Activated naive CD8-positive, alpha-beta T cell treated with anti-CD3 and anti-CD28 coated beads, Interleukin-2, amount 10 ng/mL, durations not matched to agents 7 days and 5 days (primary cell): ENCODE data around the gene TBL1X. TPM values are rescaled to one million over a fixed set of nuclear protein-coding genes. Genes with fewer than 3 reads are reported as not detected.
"Not testable (repeated sequence)": the region's sequence is repeated elsewhere in the genome, so short reads cannot be mapped to it uniquely, and the experiment has no call there.

Experiments used
- ATAC-seq: fragments of 150-1000 bp; cut with Tn5 transposase; one replicate; pipeline ENCODE4 v1.10.0; 2021; ENCODE audit warnings: low read depth, moderate library complexity
- POLR2A ChIA-PET: fragments of 350-600 bp; sonication (Branson Sonifier 250); formaldehyde crosslinking; loops from one replicate; lab custom pipeline; 2021; ENCODE audit warnings: antibody characterized with exemption; lab: Charles Lee
- DNase-seq: peaks from one replicate; pipeline ENCODE4 v3.0.0; 2021
- H3K27ac Mint-ChIP-seq: one replicate; pipeline ENCODE4 v1.8.0; 2022; ENCODE audit warnings: mild to moderate bottlenecking, mixed read lengths
- H3K27me3 Mint-ChIP-seq: one replicate; pipeline ENCODE4 v1.8.0; 2022; ENCODE audit warnings: mild to moderate bottlenecking, moderate library complexity, mixed read lengths
- H3K36me3 Mint-ChIP-seq: one replicate; pipeline ENCODE4 v1.8.0; 2021; ENCODE audit warnings: mild to moderate bottlenecking, mixed read lengths
- H3K4me1 Mint-ChIP-seq: one replicate; pipeline ENCODE4 v1.8.0; 2021; ENCODE audit warnings: mixed read lengths
- H3K4me3 Mint-ChIP-seq: one replicate; pipeline ENCODE4 v1.8.0; 2022; ENCODE audit warnings: mild to moderate bottlenecking, moderate library complexity, mixed read lengths
- H3K9me3 Mint-ChIP-seq: one replicate; pipeline ENCODE4 v1.8.0; 2021; ENCODE audit warnings: mixed read lengths
- total RNA-seq, 2 experiments: library from RNA; stranded (reverse); gene quantifications; one replicate each; pipeline ENCODE4 v1.2.3, GENCODE V29; 2021

Gene TBL1X
- total RNA-seq, 2 experiments from 2014 or later, result 29.7 to 31.1 TPM

DNA sequence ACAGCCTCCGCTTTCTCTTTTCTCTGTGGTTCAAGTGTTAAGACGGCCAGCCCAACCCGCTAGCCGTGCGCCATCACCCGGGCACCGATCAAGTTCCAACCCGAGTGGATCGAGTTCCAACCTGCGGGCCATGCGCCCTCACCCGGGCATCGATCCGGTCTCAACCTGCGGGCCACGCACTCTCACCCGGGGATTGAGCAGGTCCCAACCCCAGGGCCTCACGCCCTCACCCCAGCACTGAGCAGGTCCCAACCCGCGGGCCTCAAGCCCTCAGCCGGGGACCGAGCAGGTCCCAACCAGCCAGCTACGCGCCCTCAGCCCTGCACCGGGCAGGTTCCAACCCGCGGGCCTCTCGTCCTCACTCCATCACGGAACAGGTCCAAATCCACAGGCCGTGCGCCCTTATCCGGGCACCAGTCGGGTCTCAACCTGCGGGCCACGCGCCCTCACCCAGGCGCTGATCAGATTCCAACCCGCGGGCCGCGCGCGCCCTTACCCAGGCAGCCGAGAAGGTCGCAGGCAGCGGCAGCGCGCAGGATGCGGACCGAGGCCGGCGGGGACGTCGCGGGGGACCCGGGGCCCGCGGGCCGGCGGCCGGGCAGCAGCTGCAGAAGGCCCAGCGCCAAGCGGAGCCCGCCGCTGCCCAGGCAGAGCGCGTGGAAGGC is 300.3 kb downstream of the TBL1X start:
- peaks cover 26% of the 10 kb centered on the region for H3K27me3 Mint-ChIP-seq
- DNase-seq, result no peak
- H3K4me1 Mint-ChIP-seq, result peaks cover 2% of the 10 kb centered on the region
- H3K36me3 Mint-ChIP-seq, result no peaks in the 10 kb centered on the region
- no peak overlapping the region for H3K27ac Mint-ChIP-seq
- H3K4me3 Mint-ChIP-seq, result no peak overlapping the region
- POLR2A ChIA-PET, result no interaction called here
- no peak for ATAC-seq
- H3K9me3 Mint-ChIP-seq, result no peaks in the 10 kb centered on the region

DNA sequence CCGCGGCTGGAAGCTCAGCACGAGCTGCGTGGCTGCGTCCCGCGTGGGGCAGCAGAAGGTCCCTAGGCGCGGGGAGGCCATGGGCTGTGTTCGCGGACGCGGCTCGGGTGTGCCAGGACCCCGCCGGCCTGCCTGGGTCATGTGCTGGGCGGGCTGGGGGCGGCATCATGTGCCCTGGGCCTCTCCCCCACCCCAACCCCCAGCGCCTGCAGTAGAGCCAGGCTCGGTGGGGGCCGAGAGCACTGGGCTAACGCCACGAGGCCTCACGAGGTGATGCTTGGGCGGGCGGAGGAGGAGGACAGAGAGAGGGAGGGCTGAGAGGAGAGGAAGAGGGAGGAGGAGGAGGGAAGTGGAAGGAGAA is 300.9 kb downstream of the TBL1X start, which contains the start of gene GPR143:
TSS of gene GPR143 (minus strand) at position 111 of the 361 bp plus-strand sequence. CDS start at position 81, 30 bp downstream.
- Mint-ChIP-seq H3K4me3 (no peak within 1 kb of the TSS), H3K36me3 (no peaks in the 10 kb centered on the region), H3K9me3 (no peaks in the 10 kb centered on the region), H3K27ac (no peak within 1 kb of the TSS), H3K27me3 (peaks cover 26% of the 10 kb centered on the region), H3K4me1 (peaks cover 2% of the 10 kb centered on the region)
- POLR2A ChIA-PET, result no interaction called here
- ATAC-seq (no peak), DNase-seq (no peak)

- H3K9me3 Mint-ChIP-seq, result no peaks in the 10 kb centered on the region
- DNase-seq (no peak), ATAC-seq (no peak)
- peaks cover 2% of the 10 kb centered on the region for H3K4me1 Mint-ChIP-seq
- POLR2A ChIA-PET, result no interaction called here
- H3K4me3 Mint-ChIP-seq, result no peak overlapping the region
- H3K27me3 Mint-ChIP-seq, result peaks cover 27% of the 10 kb centered on the region
- H3K36me3 Mint-ChIP-seq, result no peaks in the 10 kb centered on the region
- H3K27ac Mint-ChIP-seq, result no peak overlapping the region
Measured at GRCh38 chrX:9767375-9767774, 302.5 kb downstream of the TBL1X start.

GRCh38 chrX:9768321-9768839 is 303.5 kb downstream of the TBL1X start:
- POLR2A ChIA-PET, DNase-seq, H3K36me3 Mint-ChIP-seq, H3K4me1 Mint-ChIP-seq, H3K27ac Mint-ChIP-seq, H3K4me3 Mint-ChIP-seq, ATAC-seq, H3K9me3 Mint-ChIP-seq: not testable (repeated sequence)
- peaks cover 22% of the 10 kb centered on the region for H3K27me3 Mint-ChIP-seq

DNA sequence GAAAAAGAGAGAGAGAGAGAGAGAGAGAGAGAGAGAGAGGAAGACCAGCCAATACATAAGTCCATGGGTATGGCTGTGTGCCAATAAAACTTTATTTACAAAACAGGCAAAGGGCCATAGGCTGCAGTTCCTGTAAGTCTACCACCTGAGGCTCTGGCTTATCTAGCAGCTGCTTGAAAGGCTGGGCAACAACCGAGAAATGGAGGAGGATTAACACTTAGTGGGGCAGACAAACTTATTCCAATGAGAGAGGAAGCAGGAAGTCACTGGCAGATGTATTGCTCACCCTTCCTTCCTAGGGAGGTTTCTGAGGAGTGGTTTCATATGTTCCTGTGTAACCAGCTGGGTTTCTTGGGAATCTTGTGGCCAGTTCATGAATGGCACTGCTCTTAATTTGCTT is 305.5 kb downstream of the TBL1X start:
- Mint-ChIP-seq H3K9me3 (no peaks in the 10 kb centered on the region), H3K36me3 (no peaks in the 10 kb centered on the region), H3K4me3 (no peak overlapping the region), H3K27me3 (peaks cover 24% of the 10 kb centered on the region), H3K27ac (no peak overlapping the region), H3K4me1 (peaks cover 2% of the 10 kb centered on the region)
- POLR2A ChIA-PET, result no interaction called here
- DNase-seq (no peak), ATAC-seq (no peak)

DNA sequence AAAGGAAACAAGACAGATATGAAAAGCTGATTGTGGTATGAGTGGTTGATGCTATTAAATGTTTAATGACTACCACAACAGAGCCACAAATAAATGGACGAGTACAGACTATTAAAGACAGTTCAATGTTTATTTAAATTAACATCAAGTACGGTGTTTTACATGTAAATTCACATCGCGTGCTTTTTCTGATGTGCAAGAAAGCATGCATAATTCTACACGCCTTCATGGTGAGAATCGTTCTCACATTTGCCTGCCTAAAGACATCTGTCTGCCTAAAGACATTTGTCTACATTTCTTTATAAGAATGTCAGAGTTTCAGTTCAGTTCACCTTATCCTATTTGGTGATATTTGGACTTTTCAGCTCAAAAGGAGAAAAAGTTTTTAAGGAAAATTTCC is 308.1 kb downstream of the TBL1X start:
- POLR2A ChIA-PET, result interaction anchor here (0.7 kb wide), 1 partner anchor 1044 kb away, joined by 4 read pairs; no protein-coding TSS in a partner anchor
- Mint-ChIP-seq H3K36me3 (no peaks in the 10 kb centered on the region), H3K9me3 (no peaks in the 10 kb centered on the region), H3K27ac (no peak overlapping the region), H3K4me3 (no peak overlapping the region), H3K4me1 (peaks cover under 1% of the 10 kb centered on the region), H3K27me3 (peaks cover 24% of the 10 kb centered on the region)
- ATAC-seq (no peak), DNase-seq (no peak)

- H3K4me1 Mint-ChIP-seq, result no peaks in the 10 kb centered on the region
- POLR2A ChIA-PET, result no interaction called here
- DNase-seq (no peak), ATAC-seq (no peak)
- no peak overlapping the region for H3K4me3 Mint-ChIP-seq
- H3K27me3 Mint-ChIP-seq, result peaks cover 22% of the 10 kb centered on the region
- no peak overlapping the region for H3K27ac Mint-ChIP-seq
- H3K36me3 Mint-ChIP-seq, result no peaks in the 10 kb centered on the region
- no peaks in the 10 kb centered on the region for H3K9me3 Mint-ChIP-seq
Measured at GRCh38 chrX:9775930-9776329, 311.1 kb downstream of the TBL1X start.

DNA sequence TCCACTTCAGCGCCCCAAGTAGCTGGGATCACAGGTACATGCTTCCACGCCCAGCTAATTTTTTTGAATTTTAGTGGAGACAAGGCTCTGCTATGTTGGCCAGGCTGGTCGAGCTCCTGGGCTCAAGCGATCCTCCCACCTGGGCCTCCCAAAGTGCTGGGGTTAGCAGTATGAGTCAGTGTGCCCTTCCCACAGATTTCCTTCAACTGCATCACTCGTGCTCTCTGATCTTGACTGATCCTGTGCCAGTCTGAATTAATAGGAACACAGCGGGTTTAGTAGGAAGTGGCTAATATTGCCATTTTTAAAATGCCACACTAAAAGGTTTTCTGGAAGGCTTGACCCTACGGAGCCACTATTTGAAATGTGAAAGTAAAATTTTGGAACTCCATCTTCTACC is 317.1 kb downstream of the TBL1X start:
- Mint-ChIP-seq H3K4me3 (no peak overlapping the region), H3K27ac (no peak overlapping the region), H3K36me3 (no peaks in the 10 kb centered on the region), H3K9me3 (no peaks in the 10 kb centered on the region), H3K4me1 (no peaks in the 10 kb centered on the region), H3K27me3 (peaks cover 12% of the 10 kb centered on the region)
- DNase-seq, result no peak
- ATAC-seq, result no peak
- POLR2A ChIA-PET, result no interaction called here

DNA sequence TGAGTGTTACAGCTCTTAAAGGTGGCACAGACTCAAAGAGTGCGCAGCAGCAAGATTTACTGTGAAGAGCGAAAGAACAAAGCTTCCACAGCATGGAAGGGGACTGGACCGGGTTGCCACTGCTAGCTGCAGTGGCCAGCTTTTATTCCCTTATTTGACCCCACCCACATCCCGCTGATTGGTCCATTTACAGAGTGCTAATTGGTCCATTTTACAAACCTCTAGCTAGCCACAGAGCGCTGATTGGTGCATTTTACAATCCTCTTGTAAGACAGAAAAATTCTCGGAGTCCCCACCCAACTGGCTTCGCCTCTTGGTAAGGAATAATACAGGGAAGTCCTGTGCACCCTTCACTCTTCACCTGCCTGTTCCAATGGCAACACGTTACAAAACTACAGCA is 319.5 kb downstream of the TBL1X start:
- H3K27ac Mint-ChIP-seq, result no peak overlapping the region
- no peak for ATAC-seq
- POLR2A ChIA-PET, result no interaction called here

DNA sequence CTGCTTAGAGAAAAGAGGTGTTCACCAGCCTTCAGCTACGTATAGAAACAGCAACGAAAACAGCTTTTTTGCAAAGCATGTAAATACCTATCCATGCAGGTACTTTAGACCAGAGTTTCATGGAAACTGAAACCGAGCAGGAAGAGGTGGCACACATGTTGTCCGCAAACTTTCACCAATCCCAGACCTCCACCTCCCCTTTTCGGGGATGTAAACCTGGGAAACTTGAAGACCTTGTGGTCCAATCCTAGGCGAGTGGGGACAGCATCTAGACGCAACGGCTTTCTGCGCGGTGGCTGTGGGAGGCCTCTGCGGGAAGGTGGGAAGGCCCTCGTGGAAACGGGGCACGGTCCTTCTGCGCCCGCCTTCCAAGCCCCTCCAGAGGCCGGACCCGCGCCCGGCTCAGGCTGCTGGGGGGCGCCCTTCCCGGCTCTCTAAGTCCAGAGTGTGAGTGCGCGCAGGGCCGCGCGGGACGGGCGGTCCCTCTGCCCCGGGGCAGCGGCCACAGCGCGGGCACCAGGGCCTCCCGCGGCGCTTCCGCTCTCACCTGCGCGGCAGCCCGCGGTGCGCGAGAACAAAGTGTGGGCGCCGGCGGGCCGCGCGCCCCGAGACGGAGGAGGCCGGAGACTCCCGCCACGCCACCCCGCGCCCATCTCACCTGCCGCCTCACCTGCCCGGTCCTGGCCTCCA is 320.5 kb downstream of the TBL1X start:
- Mint-ChIP-seq H3K27me3 (peaks cover 29% of the 10 kb centered on the region), H3K9me3 (no peaks in the 10 kb centered on the region), H3K4me3 (no peak overlapping the region), H3K4me1 (no peaks in the 10 kb centered on the region), H3K36me3 (no peaks in the 10 kb centered on the region), H3K27ac (no peak overlapping the region)
- DNase-seq (peak; percentile 24), ATAC-seq (no peak)
- POLR2A ChIA-PET, result no interaction called here

More for the DNA sequence above, 319.5 kb downstream of the TBL1X start:
- Mint-ChIP-seq H3K4me1 (no peaks in the 10 kb centered on the region), H3K36me3 (no peaks in the 10 kb centered on the region), H3K27me3 (peaks cover 29% of the 10 kb centered on the region), H3K4me3 (no peak overlapping the region), H3K9me3 (no peaks in the 10 kb centered on the region)
- no peak for DNase-seq

DNA sequence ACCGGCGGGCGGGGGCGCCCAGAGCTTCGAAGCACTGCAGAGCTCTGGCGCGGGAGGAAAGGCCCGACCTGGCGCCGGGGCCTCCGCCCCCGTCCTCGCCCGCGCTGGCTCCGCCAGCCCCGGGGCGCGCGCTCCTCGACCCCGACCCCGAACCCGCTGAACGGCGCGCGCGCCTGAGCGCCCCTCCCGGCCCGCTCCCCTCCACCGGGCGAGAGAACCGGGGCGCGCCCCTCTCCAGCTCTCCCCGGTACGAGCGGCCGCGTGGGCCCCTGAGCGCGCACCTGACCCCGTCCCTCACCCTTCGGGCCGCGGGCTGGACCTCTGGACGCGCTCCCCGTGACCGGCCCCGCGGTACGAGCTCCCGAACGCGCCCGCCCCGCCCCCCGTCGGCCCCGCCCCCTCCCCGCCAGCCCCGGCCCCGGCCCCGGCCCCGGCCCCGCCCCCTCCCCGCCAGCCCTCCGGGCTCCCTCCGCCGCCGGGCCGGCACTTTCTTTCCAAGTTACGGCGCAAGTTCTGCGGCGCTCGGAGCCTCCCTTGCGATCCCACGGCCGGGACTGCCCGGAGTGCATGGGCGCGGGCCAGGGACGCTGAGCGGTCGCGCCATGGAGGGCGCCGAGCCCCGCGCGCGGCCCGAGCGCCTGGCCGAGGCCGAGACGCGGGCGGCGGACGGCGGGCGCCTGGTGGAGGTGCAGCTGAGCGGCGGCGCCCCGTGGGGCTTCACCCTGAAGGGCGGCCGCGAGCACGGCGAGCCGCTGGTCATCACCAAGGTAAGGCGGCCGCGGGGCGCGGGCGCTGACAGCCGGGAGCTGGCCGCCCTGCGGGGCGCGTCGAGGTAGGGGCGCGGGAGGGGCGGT is 321.3 kb downstream of the TBL1X start, which contains the start of gene SHROOM2:
TSS of gene SHROOM2 (plus strand) at position 486 of the 854 bp plus-strand sequence. CDS start at position 603, 117 bp downstream.
- DNase-seq (peak; percentile 24), ATAC-seq (no peak)
- H3K4me3 Mint-ChIP-seq, result peak within 1 kb of the TSS; percentile 28
- H3K9me3 Mint-ChIP-seq, result no peaks in the 10 kb centered on the region
- POLR2A ChIA-PET, result no interaction called here
- no peak within 1 kb of the TSS for H3K27ac Mint-ChIP-seq
- no peaks in the 10 kb centered on the region for H3K36me3 Mint-ChIP-seq
- H3K27me3 Mint-ChIP-seq, result peaks cover 31% of the 10 kb centered on the region
- H3K4me1 Mint-ChIP-seq, result no peaks in the 10 kb centered on the region

DNA sequence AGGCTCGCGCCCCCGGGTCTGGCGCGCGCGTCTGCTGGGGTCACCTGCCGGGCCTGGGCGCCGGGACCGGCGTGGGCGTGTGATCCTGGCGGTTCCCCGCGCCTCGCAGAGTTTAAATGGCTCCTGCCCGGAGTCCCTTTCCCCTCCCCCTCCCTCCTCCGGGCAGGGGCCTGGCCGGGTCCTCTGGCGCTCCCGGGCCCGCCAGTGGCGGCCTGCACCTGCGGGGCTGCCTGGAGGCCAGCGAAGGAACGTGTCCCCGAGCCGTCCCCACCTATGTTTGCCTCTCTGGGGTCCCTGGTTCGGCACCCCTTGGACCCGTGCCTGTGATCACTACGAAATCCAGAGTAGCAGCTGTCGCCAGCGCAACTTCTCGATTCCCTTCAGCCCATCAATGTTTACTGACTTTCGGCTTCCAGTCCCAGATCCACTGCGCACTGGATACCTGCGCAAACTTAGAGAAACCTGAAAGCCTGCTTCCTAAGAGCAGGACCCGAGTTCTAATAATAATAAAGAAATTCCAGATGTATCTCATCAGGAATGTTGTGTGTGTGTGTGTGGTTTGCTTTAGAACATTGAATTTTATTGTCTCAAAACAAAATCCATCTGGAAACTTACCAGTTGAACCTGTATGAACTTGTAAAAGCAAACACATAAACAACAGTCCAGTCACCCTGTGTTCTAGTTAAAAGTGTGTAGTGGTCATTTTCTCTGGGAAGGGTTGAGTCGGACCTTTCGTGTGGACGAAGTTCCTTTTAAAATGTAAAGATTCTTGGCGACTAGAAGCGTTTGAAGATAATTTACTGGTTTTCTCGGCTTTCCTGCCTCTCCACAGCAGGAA is 322.2 kb downstream of the TBL1X start:
- DNase-seq (no peak), ATAC-seq (no peak)
- POLR2A ChIA-PET, result no interaction called here
- Mint-ChIP-seq H3K9me3 (no peaks in the 10 kb centered on the region), H3K4me3 (peak overlapping the region; percentile 28), H3K4me1 (no peaks in the 10 kb centered on the region), H3K27ac (no peak overlapping the region), H3K36me3 (no peaks in the 10 kb centered on the region), H3K27me3 (peaks cover 31% of the 10 kb centered on the region)
